ENCODE results near the gene SLC9B2.

The SLC9B2 gene, protein sequence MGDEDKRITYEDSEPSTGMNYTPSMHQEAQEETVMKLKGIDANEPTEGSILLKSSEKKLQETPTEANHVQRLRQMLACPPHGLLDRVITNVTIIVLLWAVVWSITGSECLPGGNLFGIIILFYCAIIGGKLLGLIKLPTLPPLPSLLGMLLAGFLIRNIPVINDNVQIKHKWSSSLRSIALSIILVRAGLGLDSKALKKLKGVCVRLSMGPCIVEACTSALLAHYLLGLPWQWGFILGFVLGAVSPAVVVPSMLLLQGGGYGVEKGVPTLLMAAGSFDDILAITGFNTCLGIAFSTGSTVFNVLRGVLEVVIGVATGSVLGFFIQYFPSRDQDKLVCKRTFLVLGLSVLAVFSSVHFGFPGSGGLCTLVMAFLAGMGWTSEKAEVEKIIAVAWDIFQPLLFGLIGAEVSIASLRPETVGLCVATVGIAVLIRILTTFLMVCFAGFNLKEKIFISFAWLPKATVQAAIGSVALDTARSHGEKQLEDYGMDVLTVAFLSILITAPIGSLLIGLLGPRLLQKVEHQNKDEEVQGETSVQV

DNA sequence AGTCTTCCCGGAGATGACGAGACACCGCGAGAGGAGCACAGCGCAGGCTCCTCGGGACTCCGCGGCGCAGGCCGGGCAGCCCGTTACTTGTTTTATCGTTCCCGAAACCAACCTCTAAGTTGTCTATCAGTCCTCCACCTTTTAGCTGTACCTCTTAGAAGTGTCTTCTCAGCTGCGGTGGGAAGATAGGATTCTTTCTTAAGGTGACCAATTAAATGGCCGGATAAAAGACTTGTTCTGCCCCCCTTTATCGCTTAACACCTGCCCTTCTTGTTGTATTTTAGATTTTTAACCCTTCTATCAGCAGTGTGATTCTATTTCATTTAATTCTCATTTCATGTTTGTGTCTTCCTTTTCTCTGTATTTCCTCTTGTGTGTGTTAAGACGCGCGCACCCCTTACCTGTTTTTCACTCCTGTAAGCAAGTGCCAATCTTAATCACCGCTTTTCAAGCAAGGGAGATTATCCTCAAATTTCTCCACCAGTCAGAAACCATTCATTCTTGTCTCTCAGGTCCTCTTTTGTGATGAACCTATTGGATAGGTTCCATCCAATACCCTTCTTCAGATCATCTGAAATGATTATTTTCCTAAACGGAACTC lies at the start of gene SLC9B2:
Gene SLC9B2 (minus strand): TSS at position 15 of the 601 bp plus-strand sequence. CDS start 9,211 bp downstream, outside the sequence.
- peak; percentile 69 for DNase-seq

DNA sequence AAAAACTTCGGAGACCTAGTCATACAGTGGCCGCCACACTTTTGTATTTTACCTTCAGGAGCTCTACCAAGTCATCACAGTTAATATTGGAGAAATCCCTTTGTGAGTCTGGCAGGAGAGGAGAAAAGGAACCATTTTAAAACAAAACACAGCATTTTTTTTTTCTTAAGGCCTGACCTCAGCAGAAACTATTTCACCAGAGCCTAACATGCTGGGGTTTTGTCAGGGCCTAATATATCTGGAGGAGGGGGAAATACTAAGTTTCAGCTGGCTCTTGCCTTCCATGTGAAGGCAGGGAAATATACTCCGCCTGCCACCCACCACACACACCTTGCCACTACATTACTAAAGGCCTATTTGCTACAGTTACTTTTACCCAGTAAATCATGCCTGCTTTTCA lies 49.6 kb upstream of the SLC9B2 start:
- DNase-seq, result no peak

DNA sequence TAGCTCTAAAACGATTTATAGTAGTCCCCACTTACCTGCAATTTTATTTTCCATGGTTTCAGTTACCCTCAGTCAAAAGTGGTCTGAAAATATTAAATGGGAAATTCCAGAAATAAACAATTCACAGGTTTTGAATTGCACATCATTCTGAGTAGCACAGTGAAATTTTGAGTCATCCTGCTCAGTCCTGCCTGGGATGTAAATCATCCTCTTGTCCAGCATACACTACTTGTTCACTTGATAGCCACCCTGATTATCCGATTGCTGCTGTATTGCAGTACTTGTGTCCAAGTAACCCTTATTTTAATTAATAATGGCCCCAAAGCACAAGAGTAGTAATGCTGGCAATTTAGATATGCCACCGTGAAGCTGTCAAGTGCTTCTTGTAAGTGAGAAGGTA lies 46.6 kb upstream of the SLC9B2 start:
- DNase-seq, result no peak

DNA sequence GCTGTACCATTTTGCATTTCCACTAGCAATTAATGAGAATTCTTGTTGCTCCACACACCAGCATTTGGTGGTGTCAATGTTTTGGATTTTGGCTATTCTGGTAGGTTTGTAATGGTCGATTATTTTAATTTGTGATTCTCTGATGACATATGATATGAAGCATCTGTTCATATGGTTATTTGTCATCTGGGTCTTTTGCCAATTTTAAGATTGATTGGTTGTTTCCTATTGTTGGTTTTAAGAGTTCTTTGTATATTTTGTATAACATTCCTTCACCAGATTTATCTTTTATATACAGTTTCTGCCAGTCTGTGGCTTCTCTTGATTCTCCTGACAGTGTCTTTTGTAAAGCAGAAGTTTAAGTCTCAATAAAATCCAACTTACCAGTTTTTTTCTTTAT lies 41.6 kb upstream of the SLC9B2 start:
- no peak for DNase-seq

DNA sequence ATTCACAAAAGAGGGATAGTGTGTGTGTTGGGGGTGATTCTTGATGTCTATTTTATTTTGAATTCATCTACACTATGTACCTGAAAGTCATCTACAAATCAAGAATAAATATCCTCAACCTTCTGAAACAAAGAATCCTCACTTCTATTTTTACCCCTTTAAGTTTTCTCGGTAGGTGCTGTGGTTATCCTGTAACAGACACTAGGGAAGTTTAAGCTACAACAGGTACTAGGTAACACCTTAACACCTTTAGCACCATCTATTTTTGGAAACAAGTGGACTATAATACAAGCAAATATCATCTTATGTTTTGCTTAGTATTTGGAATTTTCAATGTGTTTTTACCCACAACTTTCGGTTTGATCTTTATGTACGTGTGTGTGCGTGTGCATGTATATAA lies 35.0 kb upstream of the SLC9B2 start:
- DNase-seq, result no peak

DNA sequence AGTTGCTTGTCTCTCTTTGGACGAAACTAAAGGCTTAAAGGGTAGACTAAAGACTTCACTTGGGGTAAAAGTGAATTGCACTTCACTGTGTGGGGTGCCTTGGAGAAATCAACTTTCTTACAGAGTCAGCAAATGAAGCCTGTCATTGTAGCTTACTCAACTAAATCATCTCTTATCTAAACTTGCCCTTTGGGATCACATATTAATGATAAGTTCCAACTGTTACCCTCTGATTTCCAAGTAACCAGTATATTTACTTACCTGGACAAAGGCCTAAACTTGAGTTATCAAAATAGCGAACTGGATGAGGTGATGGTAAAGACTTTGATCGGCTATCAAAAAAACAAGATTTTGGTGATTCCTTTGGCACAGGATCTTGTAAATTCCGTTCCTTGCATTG lies 32.0 kb upstream of the SLC9B2 start:
- DNase-seq, result no peak

DNA sequence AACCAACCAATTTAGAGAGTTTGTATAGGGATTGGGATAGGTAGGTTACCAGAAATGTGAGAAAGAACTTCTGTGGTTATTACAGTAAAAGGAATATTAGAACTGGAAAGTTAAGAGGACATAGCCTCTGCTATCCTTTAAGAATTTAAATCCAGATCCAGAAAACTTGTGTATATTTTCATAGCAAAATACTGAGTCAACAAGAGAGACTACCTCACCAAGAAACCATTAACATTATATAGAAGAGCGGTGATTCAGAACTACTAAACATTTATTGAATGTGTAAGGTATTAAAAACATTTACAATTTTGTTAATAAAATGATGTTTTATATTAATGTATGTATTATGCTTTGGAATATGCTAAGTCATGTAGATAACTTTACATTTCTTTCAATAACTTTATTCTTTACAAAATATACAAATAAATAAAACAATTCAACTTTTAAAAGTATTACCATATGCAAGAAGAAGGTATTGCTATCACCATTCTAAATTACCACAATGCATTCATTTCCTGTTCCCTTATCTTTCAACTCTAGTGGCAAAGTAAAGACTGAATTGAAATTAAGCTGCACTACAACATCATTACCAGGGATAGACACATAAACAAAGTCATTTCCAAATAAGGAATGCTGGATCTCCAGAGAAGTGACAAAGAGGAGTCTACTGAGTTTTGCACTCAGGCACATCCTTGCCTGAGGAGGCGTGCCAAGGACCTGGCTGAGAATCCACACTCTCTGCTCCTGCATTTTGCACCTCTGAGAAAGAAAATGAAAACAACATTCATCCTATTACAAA lies 29.2 kb upstream of the SLC9B2 start:
- DNase-seq, result no peak

DNA sequence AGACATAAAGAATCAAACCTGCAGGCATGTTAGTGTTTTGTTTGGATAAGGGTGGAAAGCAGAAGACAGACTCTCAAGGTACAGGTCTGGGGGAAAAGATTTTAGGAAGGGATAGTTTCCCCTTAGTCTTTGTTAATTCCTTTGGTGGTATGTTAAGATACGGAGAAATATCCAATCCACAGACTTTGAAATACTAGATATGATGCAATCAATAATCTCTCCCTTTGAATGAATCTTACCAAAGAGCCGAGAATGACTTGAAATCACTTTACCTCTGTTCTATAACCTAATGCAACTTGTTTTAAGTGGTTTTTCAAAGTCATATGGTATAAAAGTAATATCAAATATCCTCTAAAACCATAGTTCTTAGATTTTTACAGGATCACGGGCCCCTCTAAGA lies 28.3 kb upstream of the SLC9B2 start:
- DNase-seq, result no peak

DNA sequence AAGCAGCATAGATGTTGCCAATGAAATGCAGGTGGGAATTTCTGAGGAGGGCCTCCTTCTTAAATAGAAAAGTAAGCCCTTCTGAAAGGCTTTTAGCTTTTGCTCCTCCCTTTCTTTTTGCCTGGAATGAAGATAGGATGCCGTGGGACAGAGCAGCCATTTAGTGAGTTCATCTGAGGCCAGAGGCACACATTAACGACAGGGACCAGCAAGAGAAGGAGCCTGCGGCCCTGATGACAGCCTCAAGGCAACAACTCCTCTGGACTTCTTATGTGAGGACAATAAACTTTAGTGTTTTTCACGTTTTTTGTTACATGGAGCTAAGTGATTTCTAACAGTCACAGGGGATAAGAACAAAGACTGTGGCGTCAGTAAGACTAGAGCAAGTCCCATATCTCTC lies 24.1 kb upstream of the SLC9B2 start:
- DNase-seq, result no peak

DNA sequence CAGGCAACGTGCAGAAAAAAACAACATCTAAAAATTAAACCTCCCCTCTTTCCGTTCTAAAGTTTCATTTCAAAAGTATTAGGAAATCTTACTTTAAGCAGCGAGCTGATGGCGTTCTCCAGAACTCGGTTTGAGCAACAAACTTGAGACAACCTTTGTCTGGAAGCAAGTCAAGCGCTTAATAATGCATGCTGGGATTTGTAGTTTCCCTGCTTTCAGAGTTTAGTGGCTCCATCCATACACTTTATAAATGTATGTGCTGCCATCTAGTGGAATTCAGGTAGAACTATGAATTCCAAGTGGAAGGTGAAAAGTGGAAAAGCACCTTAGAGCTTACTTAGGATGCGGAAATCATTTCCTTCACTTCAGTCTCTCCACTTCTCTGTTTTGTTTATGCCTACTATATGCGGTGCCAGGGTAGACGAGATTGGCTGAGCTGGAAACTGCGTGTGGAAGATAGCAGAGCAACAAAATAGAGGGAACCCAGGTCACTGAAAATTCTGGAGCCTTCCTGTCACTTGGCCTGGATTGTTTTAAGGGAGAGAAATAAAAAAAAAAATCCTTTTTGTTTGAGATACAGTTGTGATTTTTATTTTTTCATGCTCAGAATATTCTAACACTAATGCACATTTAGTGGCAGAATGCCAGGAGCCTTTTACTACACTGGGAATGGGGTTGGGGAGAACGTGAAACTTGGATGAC lies 23.3 kb upstream of the SLC9B2 start, which contains the start of gene BDH2:
Gene BDH2 (minus strand): TSS at position 144 of the 702 bp plus-strand sequence. CDS start 3,580 bp downstream, outside the sequence.
- peak; percentile 79 for DNase-seq

DNA sequence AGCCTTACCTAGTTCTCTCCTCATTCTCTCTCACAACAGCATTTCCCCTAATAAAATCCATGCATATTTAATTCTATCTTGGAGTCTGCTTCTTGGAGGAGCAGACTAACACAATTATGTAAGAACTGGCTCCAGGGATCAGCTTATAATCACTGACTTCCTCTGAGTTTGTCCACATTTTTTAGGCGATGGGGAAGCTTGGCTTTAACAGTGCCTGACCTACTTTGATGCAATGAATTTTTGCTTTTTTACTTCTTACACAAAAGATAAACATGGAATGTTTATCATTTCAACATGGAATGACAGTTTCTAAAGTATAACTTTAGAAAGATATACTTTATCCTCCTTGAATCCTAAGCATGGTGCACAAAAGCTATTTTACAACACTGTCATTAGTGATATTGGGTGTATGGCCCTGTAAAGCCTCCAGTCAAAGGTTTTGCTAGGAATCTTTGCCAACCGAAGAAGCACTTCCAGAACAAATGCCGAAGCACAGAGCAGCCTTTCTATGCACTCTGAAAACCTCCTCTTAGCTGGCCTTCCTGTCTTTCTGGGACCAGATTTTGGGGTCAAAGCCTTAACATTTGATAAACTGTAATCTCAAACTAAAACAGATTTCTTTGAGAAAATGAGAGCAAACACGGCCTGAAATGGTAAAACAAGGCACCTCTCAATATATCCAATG lies 22.3 kb upstream of the SLC9B2 start:
- no peak for DNase-seq

DNA sequence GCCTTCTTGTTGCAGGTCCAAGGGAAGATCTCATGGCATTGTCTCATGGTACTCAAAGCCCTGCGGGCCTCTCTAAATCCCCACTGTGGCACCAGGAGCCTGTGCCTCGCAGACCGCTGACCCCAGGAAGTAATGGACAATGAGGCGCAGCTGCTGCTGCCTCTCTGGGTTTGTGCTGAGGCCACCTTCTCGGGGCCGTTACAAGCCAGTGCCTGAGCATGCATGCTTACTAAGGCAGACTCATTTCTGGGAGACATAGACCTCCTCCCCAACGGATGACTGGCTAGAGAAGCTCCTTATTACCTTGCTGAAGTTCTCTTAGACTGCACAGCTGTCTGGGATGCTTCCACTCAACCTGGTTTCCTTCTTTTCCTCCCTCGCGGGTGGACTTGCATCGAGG lies 21.8 kb upstream of the SLC9B2 start:
- DNase-seq, result no peak

DNA sequence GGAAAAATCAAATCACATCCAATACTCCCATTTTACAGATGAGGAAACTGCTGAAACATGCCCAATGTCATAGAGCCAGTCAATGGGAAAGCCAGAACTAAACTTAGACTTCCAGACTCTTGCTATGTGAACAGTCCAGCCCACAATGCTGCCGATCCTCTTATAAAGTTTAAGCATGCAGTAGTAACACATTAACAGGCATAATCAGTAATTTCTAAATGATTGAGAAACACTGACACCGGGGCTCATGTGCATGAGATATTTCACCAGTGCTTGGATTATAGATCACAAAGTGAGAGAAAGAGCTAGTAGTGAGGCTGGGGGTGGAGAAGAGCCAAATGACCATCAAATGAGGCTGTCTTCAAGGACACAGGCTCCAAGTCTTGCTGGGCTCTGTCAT lies 20.6 kb upstream of the SLC9B2 start:
- no peak for DNase-seq

DNA sequence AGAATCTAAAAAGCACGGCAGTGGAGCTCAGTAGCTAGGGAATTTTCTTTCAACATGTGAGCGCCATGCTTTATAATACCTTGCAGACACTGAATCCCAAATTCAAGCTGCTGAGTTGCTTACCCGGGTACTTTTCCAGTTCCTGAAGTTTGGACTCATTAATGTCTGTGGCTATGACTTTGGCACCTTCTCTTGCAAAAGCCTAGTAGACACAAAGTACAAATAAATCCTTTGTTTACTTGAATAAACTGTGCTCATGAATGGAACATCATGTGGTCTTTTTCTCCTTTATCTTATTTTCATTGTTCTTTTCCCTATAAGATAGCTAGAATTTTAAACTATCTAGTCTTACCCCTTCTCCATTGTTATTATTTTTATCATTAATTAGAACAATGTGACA lies 18.5 kb upstream of the SLC9B2 start:
- DNase-seq, result no peak

DNA sequence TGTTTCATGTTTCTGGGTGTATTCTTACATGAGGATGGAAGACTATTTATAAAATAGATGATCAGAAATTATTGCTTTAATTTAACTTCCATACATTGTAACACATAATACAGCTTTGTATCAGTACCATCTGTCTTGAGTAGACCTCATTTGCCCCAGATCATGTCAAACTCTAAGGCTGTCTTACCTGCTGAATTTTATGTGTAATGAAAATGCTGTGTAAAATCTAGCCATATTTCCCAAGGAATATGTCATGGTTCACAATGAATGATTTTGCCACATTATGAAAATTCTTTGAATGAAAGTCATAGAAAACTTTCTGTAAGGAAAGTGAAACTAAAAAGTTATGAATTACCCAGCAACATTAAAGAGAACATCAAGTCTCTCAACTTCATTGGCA lies 15.7 kb upstream of the SLC9B2 start:
- DNase-seq, result no peak

DNA sequence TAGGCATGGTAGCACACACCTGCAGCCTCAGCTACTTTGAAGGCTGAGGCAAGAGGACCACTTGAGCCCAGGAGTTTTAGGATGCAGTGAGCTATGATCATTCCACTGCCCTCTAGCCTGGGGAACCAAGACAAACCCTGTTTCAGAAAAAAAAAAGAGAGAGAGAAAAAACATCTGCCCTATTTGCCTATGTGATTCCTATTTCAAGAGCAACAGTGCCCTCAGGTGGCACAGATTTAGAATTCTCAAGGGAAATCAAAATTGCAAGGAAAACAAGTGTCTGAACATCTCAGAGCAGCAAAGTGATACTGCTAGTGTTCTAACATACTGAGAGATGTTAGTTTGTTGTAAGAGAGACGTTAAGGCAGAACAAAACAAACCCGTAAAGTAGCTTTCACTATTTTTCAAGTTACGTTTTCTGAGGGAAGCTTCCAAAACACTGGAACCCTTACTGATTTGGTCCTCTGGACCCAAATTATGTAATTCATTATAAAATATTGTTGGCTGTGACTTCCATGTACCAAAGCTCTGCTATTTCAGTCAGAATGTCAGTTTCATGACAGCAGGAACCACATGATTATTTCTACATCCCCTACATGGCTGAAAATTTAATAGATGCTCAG lies 15.2 kb upstream of the SLC9B2 start:
- peak; percentile 56 for DNase-seq

DNA sequence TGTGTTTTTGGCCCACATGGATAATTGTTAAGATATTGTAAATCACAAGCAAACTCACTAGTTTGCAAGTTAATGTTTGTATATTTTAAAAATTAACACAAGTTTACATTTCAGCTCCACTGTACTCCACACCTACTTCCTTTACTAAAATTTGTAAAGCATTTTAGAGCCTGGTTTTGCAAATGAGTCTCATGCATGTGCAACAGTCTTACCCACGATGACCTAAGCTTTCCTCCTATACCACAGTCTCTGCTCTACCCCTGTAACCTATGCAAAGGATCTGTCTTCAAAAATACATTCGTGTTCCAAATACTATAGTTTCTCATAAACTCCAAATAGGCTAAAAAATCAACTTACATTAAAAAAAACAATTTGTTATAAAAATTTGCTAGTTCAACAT lies 12.9 kb upstream of the SLC9B2 start:
- DNase-seq, result no peak

DNA sequence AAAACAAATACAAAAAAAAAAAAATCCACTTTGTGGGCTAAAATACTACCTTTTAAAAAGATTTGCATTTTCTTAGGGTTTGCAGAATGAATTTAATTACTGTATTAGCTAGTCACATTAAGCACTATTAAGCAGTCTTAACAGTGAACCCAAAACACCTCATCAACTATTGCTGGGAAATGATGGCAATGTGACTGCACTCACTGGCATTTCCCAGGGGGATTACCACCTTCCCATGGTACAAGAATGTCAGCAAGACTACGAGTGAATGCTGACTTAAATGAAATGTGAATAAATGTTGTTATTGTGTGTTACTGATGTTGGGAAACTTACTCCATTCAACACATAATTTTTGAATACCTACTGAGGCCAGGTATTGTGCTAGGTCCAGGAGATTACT lies 10.0 kb upstream of the SLC9B2 start:
- no peak for DNase-seq

DNA sequence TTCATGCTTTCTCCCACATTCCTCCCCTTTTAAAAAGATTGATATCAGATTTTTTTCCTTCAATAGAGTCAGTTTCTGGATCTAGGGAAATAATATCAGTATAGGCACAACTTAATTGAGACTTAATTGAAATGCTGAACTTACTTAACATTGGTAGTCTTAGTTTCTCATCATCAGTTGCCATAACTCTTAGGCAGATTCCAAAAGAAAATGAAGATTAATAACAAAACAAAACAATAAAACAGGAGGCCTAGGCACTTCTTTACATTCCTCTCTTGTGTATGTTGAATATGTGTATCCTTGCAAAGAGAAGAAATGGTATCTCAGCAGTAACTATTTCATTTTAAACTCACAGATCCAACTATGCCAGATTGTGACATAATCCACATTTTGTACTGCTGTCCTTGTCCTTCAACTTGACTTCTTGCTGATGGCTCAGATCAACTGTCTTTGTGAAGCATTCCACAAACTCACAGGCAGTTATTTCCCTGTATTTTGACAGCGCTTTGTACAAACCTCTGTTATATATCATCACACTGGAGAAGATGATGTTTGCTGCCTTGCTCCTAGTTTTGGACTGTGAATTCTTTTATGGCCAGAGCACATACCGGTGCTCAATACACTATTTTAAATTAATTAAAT lies 9.1 kb upstream of the SLC9B2 start:
- no peak for DNase-seq

DNA sequence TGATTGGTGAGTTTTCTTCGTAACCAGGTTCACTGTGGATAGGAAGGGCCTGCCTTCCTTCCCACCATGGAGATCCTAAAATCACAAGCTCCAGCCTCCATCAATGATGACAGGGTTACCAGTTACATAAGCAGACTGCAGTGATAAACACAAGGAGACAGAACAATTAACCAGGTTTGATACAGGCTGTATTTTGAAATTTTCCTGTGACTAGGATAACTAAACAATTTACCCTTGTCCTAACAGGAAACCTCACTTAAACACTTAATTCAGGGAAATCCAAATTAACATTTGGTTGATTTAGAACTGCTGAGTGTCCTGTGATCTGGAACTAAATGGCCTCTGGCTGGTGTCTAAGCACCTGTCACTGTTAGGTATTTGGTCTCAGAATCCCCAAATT lies 3.1 kb upstream of the SLC9B2 start:
- DNase-seq, result no peak
